HG03558 (cell line): Measurements from ENCODE around the gene TBP.
A peak's percentile ranks its signal among the peaks of the same experiment; 100 is the strongest.

Experiments
- ATAC-seq: cut with Tn5 transposase; IDR thresholded peaks from one replicate; pipeline ENCODE4 v1.9.1; 2021; ENCODE audit warnings: moderate number of reproducible peaks; ENCODE audit not compliant: unreplicated experiment; ENCODE audit errors: extremely low read depth

Gene TBP

DNA sequence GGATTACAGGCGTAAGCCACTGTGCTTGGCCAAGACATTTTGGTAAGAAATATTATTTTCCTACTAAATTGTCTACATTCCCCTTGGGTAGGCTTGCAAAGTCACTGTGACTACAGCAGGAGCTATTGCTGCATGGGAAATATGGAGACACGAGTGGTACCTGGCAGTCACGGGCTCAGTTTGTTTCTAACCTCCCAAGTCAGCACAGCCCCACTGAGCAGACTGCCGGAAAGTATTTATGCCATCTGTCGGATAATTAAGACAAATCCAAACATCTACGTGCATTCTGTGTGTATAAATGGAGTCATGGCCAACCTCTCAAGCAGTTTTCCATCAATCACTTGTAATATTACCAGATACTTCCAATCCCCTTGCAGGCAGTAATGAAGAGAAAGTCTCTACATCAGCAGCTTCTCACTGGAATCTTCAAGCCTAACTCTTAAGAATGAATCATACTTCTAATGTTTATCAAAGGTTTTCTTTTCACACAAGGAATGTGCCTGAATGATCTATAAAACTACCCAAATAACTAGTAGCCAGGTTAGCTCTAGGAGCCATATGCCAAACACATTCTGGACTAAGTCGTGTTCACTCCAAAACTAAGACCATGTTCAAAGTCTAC, 21.2 kb upstream of the TBP start:
- no peak for ATAC-seq

DNA sequence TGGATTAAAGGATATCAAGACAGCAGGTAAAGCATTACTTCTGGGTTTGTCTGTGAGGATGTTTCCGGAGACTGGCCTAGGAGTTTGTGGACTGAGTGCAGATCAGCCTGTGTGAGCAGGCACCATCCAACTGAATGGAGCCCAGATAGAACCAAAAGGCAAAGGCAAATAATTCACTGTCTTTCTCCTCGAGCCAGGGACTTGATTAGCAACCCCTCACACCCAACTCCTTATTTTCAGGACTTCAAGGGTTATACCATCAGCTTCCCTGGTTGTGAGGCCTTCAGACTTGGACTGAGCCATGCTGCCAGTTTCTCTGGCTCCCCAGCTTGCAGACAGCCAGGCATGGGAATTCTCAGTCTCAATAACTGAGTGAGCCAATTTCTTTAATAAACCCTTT, 20.4 kb upstream of the TBP start:
- ATAC-seq = no peak

- ATAC-seq = no peak
Observed at GRCh38 chr6:170535004-170535403, 19.2 kb upstream of the TBP start.

- ATAC-seq = no peak
Observed at GRCh38 chr6:170536671-170537070, 17.5 kb upstream of the TBP start.

GRCh38 chr6:170537329-170537728, 16.8 kb upstream of the TBP start:
- no peak for ATAC-seq

- ATAC-seq = no peak
Observed at GRCh38 chr6:170542031-170542719, 12.0 kb upstream of the TBP start.

GRCh38 chr6:170545405-170545804, 8.8 kb upstream of the TBP start:
- ATAC-seq = no peak

DNA sequence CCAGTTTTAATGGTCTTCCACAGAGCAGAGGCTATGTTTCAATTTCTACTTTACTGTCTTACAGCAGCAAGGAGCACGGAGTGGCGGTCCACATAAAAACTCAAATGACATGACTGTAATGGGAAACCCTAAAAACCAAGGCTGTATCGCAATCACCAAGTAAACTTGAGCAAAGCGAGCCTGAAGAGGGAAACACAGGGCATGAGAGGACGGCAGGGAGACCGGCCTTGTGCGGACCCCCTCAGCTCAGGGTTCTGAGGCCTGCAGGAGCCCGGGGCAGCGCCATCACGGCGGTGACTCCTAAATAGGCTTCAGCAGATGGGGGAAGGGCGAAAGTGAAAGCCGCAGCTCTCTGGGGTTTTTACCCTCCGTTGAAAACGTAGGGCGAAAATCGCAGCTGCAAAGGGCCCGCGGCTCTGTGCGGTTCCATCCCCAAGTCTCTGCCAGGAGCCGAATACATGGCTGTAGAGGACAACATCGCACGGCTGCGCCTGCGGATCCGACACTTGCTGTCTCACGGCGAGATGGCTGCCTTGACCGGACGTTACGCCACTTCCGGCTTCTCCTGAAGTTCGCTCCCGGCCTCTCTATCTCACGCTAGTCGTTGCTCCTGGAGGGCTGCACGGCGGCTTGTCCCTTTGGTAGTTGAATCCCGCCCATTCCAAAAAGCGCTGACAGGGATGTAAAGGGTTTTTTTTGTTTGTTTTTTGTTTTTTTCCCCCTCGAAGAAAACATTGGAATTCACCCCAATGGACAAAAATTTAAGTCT, 1.2 kb upstream of the TBP start, which contains the start of gene PSMB1:
PSMB1 (minus strand) TSS at position 543 of the 769 bp plus-strand sequence; CDS start at position 478, 65 bp downstream.
- peak; percentile 29 for ATAC-seq

DNA sequence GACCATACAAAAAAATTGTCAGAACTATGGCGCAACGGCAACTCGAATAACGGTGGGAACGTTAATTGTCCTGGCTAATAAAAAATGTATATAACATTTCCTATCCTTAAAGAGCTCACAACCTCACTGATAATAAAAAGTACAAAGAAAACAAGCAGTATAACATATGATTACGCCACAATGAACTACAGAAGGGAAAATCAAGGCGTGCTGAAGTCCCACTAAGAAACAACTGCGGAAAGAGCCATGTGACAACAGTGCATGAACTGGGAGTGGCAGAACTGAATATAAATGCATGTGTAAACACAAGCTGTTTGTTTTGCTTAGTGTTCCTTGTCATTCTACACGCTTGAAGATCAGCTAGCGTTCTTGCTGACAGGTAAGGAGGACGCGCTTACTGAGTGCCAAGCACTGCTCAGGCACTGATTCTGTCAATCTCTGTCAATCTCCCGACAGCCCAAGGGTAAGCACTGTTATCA, 596 bp upstream of the TBP start:
- peak; percentile 8 for ATAC-seq

- ATAC-seq = no peak
Observed at GRCh38 chr6:170554796-170555137, 598 bp downstream of the TBP start.

DNA sequence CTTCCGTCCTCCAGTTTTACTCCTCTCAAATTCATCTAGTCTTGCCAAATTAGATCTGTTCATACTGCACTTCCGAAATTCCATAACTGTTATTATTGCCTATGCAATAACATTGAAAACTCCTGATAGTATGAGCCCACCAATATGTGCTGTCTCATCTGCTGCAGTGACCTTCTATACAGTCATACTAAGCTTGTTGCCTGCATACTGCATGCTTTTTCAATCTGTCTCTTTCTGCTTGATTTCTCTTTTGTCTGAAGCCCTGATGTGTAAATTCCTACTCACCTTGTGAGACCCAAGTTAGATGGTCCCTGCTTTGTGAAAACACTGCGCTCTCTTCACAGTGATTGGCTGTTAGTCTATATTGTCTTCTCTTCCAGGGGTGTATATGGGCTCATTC, 1.1 kb downstream of the TBP start:
- no peak for ATAC-seq

DNA sequence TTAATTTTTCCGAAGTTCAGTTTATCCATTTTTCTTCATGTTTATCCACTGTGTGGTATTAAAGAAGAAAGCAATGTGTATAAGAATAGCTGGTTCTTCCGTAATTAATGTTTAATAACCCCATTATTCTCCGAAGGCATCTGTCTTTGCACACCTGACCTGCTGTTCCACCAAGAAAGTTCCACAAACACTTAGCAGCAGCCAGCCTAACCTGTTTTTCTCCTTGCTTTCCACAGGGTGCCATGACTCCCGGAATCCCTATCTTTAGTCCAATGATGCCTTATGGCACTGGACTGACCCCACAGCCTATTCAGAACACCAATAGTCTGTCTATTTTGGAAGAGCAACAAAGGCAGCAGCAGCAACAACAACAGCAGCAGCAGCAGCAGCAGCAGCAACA, 7.4 kb downstream of the TBP start:
- ATAC-seq = no peak

- ATAC-seq = no peak
Observed at GRCh38 chr6:170564936-170565530, 10.9 kb downstream of the TBP start.

- ATAC-seq = no peak
Observed at GRCh38 chr6:170572704-170573466, 18.7 kb downstream of the TBP start.

- no peak for ATAC-seq
Observed at GRCh38 chr6:170575250-170575649, 21.1 kb downstream of the TBP start.

DNA sequence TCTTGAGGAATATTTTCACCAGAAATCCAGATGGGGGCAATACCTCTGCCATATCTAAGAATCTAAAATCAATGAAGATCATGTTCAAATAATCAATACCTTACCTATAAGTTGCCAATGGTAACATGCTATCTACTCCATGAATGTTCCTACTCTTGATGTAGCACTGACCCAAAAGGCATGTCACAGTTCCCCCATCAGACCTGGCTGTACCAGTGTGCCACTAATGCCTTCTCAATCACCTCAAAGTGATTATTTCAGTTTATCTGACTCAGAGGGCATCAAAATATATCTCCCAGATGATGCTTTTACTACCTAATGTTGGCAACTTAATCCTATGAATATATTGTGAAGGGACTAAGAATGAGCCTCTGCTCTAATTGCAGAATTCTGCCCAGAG, 24.7 kb downstream of the TBP start:
- no peak for ATAC-seq

- ATAC-seq = no peak
Observed at GRCh38 chr6:170583756-170584180, 29.6 kb downstream of the TBP start.

DNA sequence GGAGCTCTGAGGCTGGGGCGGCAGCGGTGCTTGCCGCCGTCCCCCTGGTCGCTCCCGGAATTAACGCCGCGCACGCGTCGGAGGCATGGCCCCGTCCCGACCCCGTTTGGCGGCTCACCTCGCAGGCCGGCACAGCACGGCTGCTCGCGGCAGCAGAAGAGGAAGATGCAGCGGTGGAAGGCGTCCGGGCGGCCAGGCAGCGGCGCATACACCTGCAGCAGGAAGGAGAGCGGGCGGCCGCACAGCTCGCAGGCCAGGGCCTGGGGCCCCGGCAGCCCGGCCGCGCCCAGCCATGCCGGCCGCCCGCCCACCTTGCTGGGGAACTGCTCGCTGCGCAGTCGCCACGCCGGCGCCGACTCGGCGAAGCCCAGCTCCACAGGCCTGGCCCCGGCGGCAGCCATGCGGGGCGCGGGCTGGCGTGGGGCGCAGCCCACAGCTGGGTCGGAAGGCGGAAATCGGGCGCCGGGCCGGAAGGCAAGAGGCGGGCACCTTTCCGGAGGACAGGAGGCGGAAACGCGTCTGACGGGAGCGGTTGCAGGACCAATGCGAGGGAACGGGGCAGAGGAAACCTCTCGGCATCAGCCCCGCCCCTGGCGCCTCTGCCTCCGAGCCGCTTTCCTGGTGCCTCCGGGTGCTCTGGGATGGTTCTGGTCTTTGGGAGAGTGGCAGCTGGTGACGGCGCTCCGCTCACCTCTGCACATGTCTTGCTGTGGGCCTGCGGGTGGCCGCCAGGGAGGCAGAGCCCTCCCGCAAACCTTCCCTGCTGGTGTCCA, 30.2 kb downstream of the TBP start, which contains the start of gene PDCD2:
PDCD2 (minus strand) TSS at position 457 of the 773 bp plus-strand sequence; CDS start at position 401, 56 bp downstream.
- peak; percentile 95 for ATAC-seq

DNA sequence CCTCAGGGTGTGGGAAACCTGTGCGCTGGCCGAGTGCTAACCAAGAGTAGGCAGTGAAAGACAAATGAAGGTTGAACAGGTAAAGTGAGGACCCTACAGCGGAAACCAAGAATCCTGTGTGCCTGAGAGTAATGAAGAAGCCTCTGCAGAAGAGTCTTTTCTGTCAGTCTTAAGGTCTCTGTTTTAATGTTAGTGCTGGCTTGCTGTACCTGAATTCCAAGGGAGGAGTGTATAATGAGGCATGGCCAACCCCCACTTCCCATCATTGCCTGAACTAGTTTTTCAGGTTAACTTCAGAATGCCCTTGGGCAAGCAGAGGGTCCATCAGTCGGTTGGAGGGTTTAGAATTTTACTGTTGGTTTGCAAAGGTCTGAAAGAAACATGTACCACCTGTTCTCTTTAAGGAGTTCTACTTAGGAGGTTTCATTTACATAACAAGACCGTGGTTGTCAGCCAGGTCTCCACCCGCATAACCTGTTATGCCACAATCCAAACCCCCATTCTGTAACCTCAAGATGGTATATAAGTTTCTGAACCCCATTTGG, 30.9 kb downstream of the TBP start:
- ATAC-seq = peak; percentile 12
